Lung microvascular endothelial cell (primary cell): ENCODE results near the gene EDN2. TPM values are rescaled to one million over a fixed set of nuclear protein-coding genes. Genes with fewer than 3 reads are reported as not detected.

Experiments
- DNase-seq, 2 donors: peaks; one replicate each; pipeline versions ENCODE4 v3.0.0 to v3.0.0-alpha.2; 2010; ENCODE audit warnings: low read depth in 2 of 2
- total RNA-seq: library from RNA; depleted of rRNA; stranded (reverse); fragments of >200 nt; gene quantifications from 2 replicates; pipeline ENCODE4 v1.2.1, GENCODE V29; 2014

EDN2 gene
- total RNA-seq, 1 donor from 2014 or later = not detected

DNA sequence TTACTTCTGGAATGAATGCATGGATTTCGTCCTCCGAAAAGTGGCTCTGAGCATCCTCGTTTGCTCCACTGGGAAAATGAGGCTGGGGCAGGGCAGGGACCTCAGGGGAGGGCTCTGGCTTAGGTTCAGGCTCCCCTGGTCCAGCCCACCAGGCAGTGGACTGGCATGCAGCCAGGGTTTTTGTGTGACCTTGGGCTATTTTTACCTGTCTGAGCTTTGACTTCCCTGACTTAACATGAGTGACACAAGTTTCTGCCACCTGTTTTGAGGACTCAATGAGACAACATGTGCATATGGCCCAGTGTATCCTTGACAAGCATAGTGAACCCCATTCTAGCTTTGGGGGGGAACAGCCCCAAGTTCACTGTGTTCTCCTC, 32.6 kb upstream of the EDN2 start:
- DNase-seq = no peak

DNA sequence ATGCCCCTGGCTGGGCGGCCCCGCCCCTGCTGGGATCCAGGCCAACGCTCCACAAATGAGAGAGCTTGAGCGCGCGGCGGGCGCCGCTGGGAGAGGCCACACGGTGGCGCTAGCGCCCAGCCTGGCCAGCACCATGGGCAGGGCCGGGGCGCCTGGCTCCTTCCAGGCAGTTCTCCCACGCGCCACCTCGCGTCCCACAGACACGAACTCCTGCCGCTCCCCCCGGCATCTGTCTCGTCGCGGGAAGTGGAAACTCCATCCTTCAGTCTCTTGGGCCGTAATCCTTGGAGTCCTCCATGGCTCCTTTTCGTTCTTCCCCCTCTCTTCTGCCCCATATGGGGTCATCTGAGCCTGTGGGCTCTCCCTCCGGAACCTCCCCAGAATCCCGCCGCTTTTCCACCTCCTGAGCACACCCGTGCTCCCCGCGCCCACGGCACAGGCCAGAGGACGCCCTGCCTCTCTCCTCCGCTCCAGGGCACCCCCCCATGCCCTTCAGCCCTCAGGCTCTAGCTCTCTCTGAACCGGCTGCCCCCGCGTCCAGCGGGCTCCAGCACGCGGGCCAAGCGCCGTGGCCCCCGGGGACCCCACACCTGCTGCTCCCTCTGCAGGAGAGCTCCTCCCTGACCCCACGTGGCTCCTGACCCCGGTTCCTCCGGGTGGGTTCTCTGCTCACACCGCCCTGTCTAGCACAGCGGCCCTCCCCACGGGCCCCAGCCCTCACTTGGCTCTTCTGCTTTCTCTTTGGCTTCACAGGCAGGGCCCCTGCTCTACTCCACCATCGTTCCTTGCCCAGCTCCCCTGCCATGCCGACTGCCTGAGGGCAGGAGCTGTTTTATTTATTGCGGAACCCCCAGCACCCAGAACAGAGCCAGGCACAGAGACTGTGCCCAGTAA, 31.9 kb upstream of the EDN2 start:
- peak; percentile 84 to 88 for DNase-seq

DNA sequence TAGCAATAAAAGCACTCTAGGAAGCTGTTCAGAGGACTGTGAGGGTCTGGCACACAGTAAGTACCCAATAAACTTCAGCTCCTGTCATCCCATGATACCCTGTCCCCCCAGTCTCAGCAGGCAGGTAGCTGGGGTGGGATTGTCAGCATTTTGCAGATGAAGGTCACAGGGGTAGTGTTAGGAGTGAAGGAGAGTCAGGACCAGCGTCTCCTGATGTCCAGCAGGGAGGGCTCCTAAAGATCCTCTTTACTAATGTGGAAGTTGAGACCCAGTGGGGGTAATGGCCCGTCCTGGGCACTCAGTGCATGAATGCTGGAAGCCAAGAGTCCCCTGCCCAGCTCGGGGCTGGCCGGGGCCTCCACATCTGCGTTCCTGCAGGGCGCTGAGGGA, 31.3 kb upstream of the EDN2 start:
- DNase-seq = no peak

DNA sequence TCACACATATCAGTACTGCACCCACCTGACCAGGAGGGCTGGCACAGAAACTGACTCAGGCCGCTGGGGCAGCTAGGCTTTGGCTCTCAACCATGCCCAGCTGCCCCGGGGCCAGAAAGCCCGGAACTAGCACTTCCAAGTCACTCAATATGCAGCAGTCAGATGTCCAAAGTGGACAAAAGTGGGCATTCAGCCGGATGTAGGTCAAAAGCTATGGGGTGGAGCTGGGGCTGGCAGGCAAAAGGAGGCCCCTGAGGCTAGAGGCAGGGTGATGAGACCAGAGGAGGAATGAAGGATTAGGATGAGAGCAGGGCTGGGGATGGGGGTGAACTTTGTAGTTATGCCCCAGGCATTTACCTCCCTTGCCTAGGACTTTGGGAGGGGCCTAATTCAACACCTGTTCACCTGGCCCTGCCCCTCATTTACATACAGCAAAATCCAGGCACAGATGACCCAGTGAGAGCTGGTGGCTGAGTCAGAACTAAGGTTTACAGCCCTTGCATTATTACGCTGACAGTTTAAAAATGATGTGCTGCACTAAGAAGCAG, 30.7 kb upstream of the EDN2 start:
- no peak for DNase-seq

DNA sequence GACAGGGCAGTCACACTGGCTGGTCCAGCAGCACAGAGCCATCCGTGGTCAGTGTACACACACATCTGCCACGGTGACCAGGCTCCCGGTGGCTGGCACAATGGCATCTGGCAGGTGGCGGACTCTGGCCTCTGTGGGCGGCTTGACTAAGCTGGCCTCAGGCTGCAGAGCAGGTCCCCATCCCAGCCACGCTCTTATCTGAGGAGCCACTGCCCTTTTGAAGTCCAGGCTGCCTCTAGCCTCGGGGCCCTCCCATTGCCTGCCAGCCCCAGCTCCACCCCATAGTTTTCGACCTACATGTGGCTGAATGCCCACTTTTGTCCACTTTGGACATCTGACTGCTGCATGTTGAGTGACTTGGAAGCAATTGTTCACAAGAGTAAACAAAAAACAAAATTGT, 29.9 kb upstream of the EDN2 start:
- no peak for DNase-seq

DNA sequence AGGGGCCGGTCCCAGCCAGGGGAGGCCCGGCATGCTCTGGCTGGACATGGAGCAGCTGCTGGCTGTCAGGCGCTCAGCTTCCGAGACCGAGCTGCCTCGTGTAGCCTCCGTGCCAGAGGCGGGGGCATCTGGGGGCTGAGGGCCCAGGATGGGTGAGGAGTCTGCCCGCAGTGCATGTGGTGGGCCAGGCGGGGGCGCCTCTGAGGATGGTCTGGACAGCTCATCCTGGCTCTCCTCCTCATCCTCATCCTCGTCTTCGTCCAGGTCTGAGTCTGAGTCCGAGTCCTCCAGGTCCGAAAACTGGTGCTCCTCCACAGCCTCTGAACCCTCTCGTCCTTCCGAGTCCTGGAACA, 28.9 kb upstream of the EDN2 start:
- DNase-seq = no peak

DNA sequence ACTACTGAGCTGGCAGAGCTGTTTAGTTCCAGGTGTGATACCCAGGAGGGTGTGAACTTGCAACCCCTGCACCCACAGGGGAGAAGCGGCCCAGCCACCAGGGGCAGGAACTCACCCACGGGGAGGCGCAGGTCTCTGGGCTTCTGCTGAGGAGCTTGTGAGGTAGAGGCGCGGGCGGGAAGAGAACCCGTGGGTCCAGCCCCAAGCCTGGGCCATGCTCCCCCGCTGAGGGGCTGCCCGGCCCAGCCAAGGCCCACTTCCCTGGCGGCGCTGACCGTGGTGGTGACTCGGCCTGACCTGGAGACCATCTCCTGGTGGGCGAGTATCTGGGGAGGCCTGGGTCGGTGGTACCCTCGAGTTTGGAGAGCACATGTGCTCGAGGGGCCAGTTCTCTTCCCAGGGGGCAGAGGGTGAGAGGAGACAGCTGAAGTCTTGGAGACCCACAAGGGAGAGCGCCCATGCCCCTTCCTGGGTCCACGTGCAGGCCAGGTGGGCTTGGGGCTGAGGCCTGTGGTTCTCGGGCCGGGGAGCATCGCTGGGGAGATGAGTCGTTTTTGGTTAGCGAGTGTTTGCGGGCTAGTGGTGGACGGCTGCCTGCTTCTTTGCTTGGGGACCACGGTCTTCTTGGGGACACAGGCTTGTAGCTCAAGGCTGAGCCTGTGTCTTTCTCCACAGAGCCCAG, 28.4 kb upstream of the EDN2 start:
- DNase-seq = no peak

DNA sequence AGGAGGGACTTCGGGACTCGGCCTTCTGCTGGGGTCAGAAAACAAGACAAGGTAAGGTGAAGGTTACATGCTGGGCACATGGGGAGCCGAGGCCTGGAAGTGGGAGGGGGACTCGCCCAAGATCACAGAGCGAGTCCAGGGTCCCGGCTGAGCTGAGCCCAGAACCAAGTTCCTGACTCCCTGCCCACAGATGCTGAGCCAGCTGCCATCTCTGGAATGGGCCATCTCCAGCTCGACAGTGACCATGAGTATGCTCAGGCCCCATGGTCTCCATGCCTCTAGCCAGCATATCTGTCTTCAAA, 26.7 kb upstream of the EDN2 start:
- no peak for DNase-seq

DNA sequence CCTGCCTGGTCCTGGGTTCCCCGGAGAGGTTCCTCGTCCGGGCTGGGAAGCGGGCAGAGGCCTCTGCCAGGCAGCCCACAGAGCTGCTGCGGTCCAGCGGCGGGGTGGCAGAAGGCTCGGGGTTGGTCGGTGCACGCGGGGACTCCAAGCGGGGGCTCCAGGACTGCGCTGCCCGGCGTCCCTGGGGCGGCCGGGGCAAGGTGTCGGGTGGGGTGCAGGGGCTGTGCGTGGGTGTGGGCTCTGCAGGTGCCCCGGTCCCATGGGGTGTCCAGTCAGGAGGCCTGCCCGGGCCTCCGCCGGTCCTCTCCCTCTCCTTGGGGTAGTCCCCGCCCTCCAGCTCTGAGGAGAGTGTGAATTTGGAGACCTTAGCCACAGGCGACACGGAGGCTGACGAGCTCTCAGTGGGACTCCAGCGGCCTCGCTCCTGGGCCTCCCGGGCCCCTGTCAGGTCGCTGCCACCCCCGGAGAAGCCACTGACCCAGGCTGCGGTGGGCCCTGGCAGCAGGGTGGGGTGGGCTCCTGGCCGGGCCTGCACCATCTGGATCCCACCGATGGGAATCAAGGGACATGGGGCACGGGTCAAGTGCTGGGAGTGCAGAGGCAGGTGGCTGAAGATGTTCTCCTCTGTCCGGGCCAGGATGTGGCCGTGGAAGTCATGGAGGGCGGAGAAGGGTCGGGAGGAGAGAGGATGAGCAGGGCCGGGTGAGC, 26.2 kb upstream of the EDN2 start:
- DNase-seq = no peak

DNA sequence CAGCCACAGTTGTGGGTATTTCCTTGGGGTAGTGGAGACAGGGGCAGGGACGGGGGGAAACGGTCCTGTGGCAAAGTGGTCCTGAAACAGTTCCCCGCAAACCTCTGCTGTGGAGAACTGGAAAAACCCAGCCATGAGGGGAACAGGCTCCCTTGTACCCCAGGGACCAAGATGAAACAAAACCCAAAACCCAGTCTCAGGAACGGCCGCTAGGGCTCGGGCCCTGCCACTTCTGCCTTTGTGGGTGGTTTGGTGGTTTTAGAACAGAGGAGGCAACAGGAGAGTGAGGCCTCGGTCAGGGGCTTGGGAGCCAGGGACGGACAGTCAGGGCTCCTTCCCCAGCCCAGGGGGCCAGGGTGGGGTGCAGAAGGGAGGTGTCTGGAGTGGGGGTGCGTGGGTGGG, 24.8 kb upstream of the EDN2 start:
- no peak for DNase-seq

DNA sequence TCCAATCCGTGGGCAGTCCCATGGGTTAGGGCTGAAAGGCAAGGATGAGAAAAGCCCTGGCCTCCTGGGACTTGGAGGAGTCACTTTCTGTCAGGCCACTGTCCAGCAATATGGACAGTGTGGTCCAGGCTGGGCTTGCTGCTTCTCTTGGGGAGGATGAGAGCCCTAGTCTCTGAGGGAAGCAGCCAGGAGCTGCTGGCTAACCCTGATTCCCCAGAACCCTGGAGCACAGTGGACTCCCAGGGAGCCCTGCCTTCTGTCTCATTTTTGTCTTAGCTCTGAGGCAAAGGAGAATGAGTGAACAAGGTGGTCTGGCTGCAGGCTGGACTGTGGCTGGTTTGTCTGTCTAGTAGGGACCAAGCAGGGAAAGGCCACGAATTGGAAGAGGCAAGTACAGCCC, 23.8 kb upstream of the EDN2 start:
- DNase-seq = no peak

DNA sequence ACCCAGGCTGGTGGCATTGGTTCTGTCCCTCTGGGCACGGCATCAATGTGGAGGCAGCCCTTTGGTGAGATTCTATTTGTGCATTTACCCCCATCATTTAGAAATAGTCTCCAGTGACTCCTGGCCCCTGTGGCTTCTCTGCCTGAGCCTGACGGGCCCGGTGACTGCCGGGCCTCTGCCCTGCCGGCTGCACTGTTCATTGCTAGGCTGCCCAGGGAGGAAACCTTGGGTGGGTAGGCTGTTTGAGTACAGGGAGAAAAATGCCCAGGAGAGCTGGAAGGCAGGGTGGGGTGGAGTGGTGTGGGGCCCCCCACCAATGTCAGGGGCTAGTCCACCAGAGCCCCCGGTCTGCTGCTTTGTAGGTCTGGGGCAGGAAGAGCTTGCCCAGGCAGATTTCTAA, 23.4 kb upstream of the EDN2 start:
- no peak for DNase-seq

DNA sequence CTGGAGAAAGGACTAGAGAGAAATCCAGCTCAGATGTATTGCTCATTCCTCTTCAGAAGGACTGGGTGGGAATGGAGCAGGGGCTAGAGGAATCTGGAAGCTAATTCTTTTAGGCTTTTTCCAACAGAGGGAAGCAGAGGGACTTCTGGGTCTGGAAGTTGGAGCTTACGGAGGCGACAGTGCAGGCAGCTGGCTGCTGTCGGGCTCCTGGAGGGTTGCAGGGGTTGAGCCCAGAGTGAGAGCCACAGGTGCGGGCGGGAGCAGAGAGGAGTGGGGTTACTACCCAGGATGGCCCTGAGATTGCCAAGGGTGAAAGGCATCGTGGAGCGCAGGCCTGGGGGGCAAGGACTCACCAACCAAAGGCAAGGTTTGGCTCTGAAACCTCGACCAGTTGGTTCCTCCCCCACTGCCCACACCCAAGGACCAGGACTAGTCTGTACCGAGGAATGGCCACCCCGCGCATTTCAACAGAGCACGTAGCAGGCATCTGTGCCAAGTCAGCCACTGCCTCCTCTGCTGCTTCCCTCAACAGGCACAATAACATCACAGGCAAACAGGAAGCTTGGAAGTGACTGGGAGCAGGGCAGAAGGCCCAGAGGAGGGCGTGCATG, 22.7 kb upstream of the EDN2 start:
- DNase-seq = peak in 1 of 2 donors; percentile 33

DNA sequence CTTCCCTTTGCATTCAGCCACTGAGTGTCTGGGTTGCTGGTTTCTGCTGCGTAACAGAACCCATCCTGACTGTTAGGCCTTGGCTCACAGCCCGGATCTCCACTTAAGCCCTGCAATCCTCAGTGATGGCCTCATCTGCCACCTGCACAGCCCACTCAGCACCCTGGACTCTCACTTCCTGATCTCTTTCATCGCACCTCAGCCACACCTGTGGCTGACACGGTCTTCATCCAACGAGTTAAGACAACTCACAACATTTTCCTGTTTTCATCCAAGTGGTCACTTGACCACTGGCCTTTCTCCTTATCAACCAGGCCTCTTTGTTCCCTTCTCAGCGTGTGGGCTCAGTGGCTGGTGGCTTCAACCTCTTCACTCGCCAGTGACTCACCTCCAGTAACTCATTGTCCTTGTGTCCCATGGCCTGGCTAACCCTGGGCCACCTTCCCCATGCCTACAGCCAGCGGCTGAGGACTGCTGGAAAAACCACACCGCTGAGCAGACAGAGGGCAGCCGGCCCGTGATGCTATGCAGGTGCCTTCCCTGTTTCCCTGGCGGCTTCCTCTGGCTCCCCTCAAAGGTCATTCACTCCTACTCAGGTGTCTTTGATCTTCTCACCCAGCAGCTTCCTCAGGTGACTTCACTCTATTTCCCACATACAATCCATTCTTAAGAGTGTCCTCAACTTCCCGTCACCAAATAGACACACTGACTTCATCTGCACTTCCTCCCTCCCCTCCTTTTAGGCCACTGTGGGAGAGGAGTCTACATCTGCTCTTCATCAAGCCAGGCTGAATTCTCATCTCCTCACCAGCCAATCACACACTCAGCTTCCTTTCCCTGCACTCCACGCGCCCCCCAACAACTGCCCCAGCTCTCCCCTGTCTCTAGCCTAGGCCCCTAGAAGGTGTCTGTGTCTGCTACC, 19.9 kb upstream of the EDN2 start:
- peak in 1 of 2 donors; percentile 50 for DNase-seq

DNA sequence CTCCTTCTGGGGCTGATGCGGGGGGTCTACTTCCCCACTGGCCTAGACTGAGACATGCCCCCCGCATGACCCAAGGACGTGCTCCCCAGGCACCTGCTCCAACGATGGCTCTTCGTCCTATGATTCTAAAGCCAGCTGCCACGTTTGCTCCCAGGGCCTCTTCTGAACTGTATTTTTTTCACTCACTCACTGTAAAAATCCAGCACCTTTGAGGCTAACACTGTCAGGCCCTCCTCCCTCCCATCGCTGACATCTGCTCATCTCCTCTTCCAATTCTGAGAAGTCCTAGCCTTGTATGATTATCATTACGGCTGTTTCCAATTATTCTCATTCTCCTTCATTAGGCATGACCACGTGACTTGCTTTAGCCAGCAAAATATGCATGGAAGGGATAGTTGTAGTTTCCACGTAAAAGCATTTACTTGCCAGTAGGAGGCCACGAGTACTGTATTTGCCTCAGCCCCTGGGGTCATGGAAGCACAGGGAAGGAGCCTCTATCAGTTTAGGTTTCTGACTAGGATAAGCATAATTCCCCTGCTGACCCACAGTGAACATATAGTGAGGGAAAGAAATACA, 19.1 kb upstream of the EDN2 start:
- no peak for DNase-seq

DNA sequence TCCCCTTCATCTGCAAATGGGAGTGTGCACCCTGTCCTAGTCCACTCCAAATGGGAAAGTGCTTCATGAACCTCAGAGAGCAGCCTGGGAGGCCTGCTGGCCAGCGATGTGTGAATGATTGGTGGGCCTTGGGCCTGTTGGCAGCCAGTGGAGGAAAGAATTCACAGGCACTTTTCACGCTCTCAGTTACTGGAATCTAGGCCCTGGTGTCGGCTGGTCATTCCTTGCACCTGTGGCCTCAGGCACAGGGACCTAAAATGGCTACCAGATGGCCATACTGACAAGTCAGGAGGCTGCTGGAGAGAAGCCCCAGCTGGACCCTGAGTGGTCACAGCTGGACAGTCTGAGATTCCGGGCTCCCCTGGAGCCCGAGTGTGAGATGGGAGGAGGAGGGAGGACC, 18.4 kb upstream of the EDN2 start:
- no peak for DNase-seq

DNA sequence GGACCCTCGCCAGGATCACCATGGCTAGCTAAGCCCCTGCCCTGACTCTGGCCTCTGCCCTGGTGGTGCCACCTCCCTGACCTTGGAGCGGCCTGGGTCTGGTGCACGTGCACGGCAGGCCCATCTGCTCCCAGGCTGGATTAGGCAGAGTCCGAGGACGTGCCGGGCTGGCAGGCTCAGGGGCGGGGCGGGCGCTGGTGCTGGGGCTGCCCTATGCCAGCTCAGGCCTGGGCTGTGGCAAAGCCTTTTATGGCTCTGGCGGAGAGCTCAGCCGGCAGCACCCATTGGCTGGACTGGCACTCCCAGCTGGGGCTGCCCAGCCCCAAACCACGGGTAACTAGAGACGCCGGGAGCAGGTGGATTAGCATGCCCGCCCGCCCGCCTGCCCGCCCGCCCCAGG, 17.1 kb upstream of the EDN2 start:
- no peak for DNase-seq

DNA sequence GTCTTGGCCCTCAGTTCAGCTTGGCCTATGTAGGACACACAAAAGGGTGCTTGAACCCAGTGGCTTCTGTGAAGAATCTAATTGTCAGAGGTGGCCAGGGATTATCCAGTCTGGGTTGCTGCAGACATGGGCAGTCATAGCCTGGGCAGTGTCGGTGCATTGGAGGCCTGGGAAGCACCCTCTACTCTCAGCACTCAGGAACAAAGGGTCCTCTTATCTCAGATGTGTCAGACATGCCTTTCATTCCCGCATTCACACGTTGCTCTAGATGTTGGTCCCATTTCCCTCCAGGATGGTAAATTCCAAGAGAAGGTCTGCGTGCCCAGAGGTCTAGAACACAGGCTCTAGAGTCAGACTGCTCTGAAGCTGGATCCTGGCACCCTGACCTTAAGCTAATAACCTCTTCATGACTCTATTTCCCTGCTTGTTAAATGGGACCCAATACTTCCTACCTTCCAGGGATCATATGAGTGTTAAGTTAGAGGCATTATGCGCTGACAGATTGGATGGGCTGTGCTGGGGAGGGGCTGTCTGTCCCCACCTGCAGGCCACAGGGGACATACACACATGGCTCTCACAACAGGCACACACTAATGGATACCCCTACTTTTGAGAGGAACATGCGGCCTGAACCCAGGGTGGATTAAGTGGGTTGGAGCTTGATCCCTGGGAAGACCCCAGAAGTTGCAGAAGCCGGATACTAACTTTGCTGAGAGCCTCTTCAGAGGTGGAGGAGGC, 16.5 kb upstream of the EDN2 start:
- no peak for DNase-seq

DNA sequence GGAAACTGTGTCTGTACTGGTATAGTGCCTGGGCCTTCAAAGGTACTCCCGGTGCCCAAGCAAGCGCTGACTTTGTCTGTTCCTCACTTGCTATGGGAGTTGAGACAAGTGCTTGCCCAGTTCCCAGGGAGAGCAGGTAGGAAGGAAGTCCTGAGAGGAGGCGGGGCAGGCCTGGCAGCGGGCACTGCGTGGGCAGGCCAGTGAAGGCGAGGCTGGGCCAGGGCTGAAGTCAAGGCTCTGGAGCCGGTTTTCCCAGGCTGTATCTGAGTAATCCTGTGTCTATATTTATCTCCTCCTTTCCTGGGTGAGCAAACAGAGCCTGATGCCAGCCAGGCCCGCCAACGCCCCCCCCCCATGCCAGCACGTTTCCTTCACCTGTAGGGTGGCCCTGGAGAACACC, 15.9 kb upstream of the EDN2 start:
- no peak for DNase-seq

DNA sequence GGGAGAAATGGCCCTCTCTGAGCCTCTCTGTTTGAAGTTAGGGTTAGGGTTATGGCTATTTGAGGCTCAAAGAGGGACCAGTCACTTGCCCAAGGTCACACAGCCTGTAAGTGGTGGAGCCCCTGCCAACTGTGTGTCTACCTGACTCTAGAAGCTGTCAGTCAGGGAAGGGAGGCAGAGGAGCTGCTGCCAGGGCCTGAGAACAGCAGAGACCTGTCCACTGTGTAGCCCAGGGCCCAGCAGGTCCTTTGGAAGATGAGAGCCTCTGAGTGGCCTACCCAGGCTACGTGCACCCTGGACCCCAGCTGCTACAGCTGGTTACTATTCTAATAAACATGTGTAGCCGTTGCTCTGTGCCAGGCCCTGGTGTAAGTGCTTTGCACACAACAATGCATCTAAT, 15.1 kb upstream of the EDN2 start:
- no peak for DNase-seq
